ENCODE measurements around the gene LRRC49. TPM values are rescaled to one million over a fixed set of nuclear protein-coding genes. Genes with fewer than 3 reads are reported as not detected.

Gene LRRC49
- total RNA-seq, 2 experiments from 2014 or later = not detected

GRCh38 chr15:70967646-70968045, 75.0 kb downstream of the LRRC49 start:
- Mint-ChIP-seq H3K9me3 (no peaks in the 10 kb centered on the region), H3K27me3 (peaks cover 1% of the 10 kb centered on the region), H3K4me3 (no peak overlapping the region), H3K27ac (no peak overlapping the region), H3K36me3 (ENCODE audit: low read depth) (no peaks in the 10 kb centered on the region), H3K4me1 (ENCODE audit: low read depth) (no peaks in the 10 kb centered on the region)
- TF ChIP-seq CTCF (IDR thresholded peaks at IDR 0.05) = no peak
- CTCF ChIA-PET = no interaction called here
- POLR2A ChIA-PET = no interaction called here
- ATAC-seq (no peak), DNase-seq (no peak)
- intact Hi-C loops (cut with micrococcal nuclease) = no loop called here

- TF ChIP-seq CTCF (IDR thresholded peaks at IDR 0.05) = peak; percentile 35
- Mint-ChIP-seq H3K4me3 (no peak overlapping the region), H3K9me3 (no peaks in the 10 kb centered on the region), H3K27me3 (peaks cover 6% of the 10 kb centered on the region), H3K4me1 (ENCODE audit: low read depth) (no peaks in the 10 kb centered on the region), H3K36me3 (ENCODE audit: low read depth) (no peaks in the 10 kb centered on the region), H3K27ac (no peak overlapping the region)
- ATAC-seq (no peak), DNase-seq (no peak)
- intact Hi-C loops (cut with micrococcal nuclease) = no loop called here
- POLR2A ChIA-PET = no interaction called here
- CTCF ChIA-PET = no interaction called here
These were observed 81.6 kb downstream of the LRRC49 start for GRCh38 chr15:70974004-70974832.

DNA sequence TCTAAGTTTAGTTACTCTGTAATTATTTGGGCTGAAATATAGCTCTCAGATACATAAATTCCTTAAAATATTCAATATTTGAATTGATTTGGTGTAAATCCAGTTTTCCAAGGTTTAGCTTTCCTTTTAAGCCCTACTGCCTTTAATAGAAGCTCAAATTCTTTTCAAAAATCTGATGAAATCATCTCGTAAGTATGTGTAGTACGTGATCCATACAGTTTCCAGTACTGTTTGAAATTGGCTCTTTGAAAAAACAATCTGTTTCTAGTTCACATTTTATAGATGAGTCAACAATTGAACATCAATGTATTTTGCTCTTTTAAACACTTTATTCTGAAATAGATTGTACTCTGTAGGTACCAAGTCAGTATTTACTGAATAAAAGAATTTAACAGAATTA, 84.2 kb downstream of the LRRC49 start:
- no peak for ATAC-seq
- no peak overlapping the region for H3K27ac Mint-ChIP-seq
- H3K4me1 Mint-ChIP-seq (ENCODE audit: low read depth) = no peaks in the 10 kb centered on the region
- TF ChIP-seq CTCF (IDR thresholded peaks at IDR 0.05) = no peak
- POLR2A ChIA-PET = no interaction called here
- H3K4me3 Mint-ChIP-seq = no peak overlapping the region
- H3K27me3 Mint-ChIP-seq = peaks cover 10% of the 10 kb centered on the region
- intact Hi-C loops (cut with micrococcal nuclease) = no loop called here
- no peaks in the 10 kb centered on the region for H3K9me3 Mint-ChIP-seq
- CTCF ChIA-PET = no interaction called here
- no peak for DNase-seq
- H3K36me3 Mint-ChIP-seq (ENCODE audit: low read depth) = no peaks in the 10 kb centered on the region

GRCh38 chr15:70995383-70995970, 102.9 kb downstream of the LRRC49 start:
- Mint-ChIP-seq H3K36me3 (ENCODE audit: low read depth) (no peaks in the 10 kb centered on the region), H3K4me3 (no peak overlapping the region), H3K4me1 (ENCODE audit: low read depth) (no peaks in the 10 kb centered on the region), H3K27me3 (peaks cover 10% of the 10 kb centered on the region), H3K9me3 (peaks cover 13% of the 10 kb centered on the region), H3K27ac (no peak overlapping the region)
- CTCF ChIA-PET = interaction anchor here (1.2 kb wide), 1 partner anchor 171 kb away, joined by 4 read pairs; no protein-coding TSS in a partner anchor
- no peak for ATAC-seq
- DNase-seq = no peak
- POLR2A ChIA-PET = no interaction called here
- intact Hi-C loops (cut with micrococcal nuclease) = no loop called here
- TF ChIP-seq CTCF (IDR thresholded peaks at IDR 0.05) = no peak

GRCh38 chr15:70998319-70998718, 105.7 kb downstream of the LRRC49 start:
- CTCF ChIA-PET = no interaction called here

More at GRCh38 chr15:70998319-70998718, 105.7 kb downstream of the LRRC49 start:
- no peak overlapping the region for H3K4me3 Mint-ChIP-seq
- POLR2A ChIA-PET = no interaction called here
- intact Hi-C loops (cut with micrococcal nuclease) = no loop called here
- no peaks in the 10 kb centered on the region for H3K36me3 Mint-ChIP-seq (ENCODE audit: low read depth)
- H3K27ac Mint-ChIP-seq = no peak overlapping the region
- no peak for TF ChIP-seq CTCF (IDR thresholded peaks at IDR 0.05)
- H3K9me3 Mint-ChIP-seq = peaks cover 13% of the 10 kb centered on the region
- peaks cover 14% of the 10 kb centered on the region for H3K27me3 Mint-ChIP-seq
- H3K4me1 Mint-ChIP-seq (ENCODE audit: low read depth) = no peaks in the 10 kb centered on the region
- ATAC-seq = no peak
- DNase-seq = no peak

All from activated CD8-positive, alpha-beta T cell treated with anti-CD3 and anti-CD28 coated beads for 36 hours (primary cell).